Measurements from ENCODE around the gene SPATA31C2.

- TF ChIP-seq CTCF (conservative IDR thresholded peaks at IDR 0.05): no peak
- no peak for TF ChIP-seq EZH2 (IDR thresholded peaks at IDR 0.05; ENCODE audit: low read depth)
Observed at GRCh38 chr9:88184976-88185375, 46.7 kb upstream of the SPATA31C2 start.
